OCI-LY3 (cell line): ENCODE measurements around the gene SELENOH.

Experiments used
- H2AFZ ChIP-seq: fragments of 200-600, 300-600 bp; shearing (Covaris generic); 2 replicates; pipeline ENCODE4 v1.6.0; 2014; ENCODE audit warnings: antibody characterized with exemption, low read depth, low read length
- H3K27ac ChIP-seq: fragments of 200-600, 300-600 bp; sonication (generic); 2 replicates; pipeline ENCODE4 v1.5.1; 2014; ENCODE audit warnings: mild to moderate bottlenecking, low read length, moderate library complexity, mixed read lengths
- H3K27me3 ChIP-seq: fragments of 200-600, 300-600 bp; sonication (generic); 2 replicates; pipeline ENCODE4 v1.6.1; 2014; ENCODE audit warnings: low read depth, low read length, mixed read lengths
- H3K36me3 ChIP-seq: fragments of 200-600, 300-600 bp; sonication (generic); replicated peaks from 2 replicates; pipeline ENCODE3; 2014; ENCODE audit warnings: low read depth, low read length, mixed read lengths
- H3K4me1 ChIP-seq: fragments of 300-600, 200-600 bp; sonication (generic); 2 replicates; pipeline ENCODE4 v1.6.1; 2014; ENCODE audit warnings: low read length, mixed read lengths
- H3K4me2 ChIP-seq: fragments of 200-600, 300-600 bp; sonication (generic); 2 replicates; pipeline ENCODE4 v1.6.1; 2014; ENCODE audit warnings: low read length, mixed read lengths
- H3K4me3 ChIP-seq: fragments of 300-600, 200-600 bp; sonication (generic); 2 replicates; pipeline ENCODE4 v1.5.1; 2014; ENCODE audit warnings: antibody characterized with exemption, mild to moderate bottlenecking, low read length, moderate library complexity
- H3K79me2 ChIP-seq: fragments of 300-600, 200-600 bp; shearing (Covaris generic); 2 replicates; pipeline ENCODE4 v1.6.1; 2014; ENCODE audit warnings: mild to moderate bottlenecking, low read length, mixed read lengths
- H3K9ac ChIP-seq: fragments of 300-600, 200-600 bp; shearing (Covaris generic); 2 replicates; pipeline ENCODE4 v1.6.0; 2014; ENCODE audit warnings: mild to moderate bottlenecking, low read length, moderate library complexity
- H3K9me3 ChIP-seq: fragments of 200-600, 300-600 bp; shearing (Covaris generic); 2 replicates; pipeline ENCODE4 v1.6.1; 2014; ENCODE audit warnings: low read length, mixed read lengths; ENCODE audit not compliant: insufficient read depth
- H4K20me1 ChIP-seq: fragments of 200-600, 300-600 bp; sonication (generic); 2 replicates; pipeline ENCODE4 v1.6.1; 2016; ENCODE audit warnings: low read length, mixed read lengths; ENCODE audit not compliant: insufficient read depth
- EZH2phosphoT487 ChIP-seq: fragments of 200-600 bp; shearing (Covaris generic); IDR thresholded peaks from 2 replicates; pipeline ENCODE4 v1.6.1; 2018; ENCODE audit warnings: antibody characterized with exemption, mixed run types, low read depth
- TF ChIP-seq, protein P1 (sequence below): fragments of 200-600, 300-600 bp; sonication (generic); IDR thresholded peaks from 2 replicates; pipeline ENCODE4 v1.5.1; 2014; ENCODE audit warnings: antibody characterized with exemption, low read length, low read depth

SELENOH gene

DNA sequence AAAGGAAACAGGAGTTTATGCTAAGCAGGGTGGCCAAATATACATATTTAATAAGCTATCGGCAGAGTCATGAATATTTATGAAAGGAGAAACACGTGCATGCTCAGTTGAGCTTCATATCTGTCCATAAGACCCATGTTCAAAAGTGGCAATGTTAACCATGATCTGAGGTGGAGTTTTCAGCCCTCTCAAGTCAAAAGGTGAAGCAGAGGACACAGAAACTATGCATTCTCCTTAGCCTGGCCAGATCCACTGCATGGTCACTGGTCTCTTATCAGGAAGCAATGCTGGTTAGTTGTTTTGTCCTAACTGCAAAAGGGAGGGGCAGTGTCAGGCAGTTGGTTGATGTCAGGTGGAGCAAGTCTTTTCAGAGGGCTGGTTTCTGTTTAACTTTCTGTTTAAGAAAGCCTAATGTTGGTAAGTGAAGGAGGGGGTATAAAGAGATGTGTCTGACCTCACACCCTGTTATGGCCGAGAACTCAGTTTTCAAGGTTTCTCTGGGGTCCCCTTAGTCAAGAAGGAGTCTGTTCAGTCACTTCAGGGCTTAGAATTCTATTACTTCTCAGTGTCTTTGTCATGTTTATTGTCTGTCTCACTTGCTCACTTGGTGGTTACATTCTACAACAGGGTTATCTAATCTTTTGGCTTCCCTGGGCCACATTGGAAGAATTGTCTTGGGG lies 5.5 kb upstream of the SELENOH start:
- H3K27me3 ChIP-seq = no peaks in the 10 kb centered on the region
- no peak overlapping the region for H3K4me3 ChIP-seq
- H3K79me2 ChIP-seq = peaks cover 61% of the 10 kb centered on the region
- TF ChIP-seq EZH2phosphoT487 = no peak
- TF ChIP-seq, protein P1, sequence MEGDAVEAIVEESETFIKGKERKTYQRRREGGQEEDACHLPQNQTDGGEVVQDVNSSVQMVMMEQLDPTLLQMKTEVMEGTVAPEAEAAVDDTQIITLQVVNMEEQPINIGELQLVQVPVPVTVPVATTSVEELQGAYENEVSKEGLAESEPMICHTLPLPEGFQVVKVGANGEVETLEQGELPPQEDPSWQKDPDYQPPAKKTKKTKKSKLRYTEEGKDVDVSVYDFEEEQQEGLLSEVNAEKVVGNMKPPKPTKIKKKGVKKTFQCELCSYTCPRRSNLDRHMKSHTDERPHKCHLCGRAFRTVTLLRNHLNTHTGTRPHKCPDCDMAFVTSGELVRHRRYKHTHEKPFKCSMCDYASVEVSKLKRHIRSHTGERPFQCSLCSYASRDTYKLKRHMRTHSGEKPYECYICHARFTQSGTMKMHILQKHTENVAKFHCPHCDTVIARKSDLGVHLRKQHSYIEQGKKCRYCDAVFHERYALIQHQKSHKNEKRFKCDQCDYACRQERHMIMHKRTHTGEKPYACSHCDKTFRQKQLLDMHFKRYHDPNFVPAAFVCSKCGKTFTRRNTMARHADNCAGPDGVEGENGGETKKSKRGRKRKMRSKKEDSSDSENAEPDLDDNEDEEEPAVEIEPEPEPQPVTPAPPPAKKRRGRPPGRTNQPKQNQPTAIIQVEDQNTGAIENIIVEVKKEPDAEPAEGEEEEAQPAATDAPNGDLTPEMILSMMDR = no peak
- peaks cover 24% of the 10 kb centered on the region for H3K36me3 ChIP-seq
- no peak overlapping the region for H2AFZ ChIP-seq
- peaks cover 10% of the 10 kb centered on the region for H3K4me1 ChIP-seq
- peak overlapping the region; percentile 22; the same call in 1 of the 2 replicates for H3K27ac ChIP-seq
- no peak overlapping the region for H3K9ac ChIP-seq
- H3K9me3 ChIP-seq = no peaks in the 10 kb centered on the region
- no peak overlapping the region for H3K4me2 ChIP-seq
- no peaks in the 10 kb centered on the region for H4K20me1 ChIP-seq

DNA sequence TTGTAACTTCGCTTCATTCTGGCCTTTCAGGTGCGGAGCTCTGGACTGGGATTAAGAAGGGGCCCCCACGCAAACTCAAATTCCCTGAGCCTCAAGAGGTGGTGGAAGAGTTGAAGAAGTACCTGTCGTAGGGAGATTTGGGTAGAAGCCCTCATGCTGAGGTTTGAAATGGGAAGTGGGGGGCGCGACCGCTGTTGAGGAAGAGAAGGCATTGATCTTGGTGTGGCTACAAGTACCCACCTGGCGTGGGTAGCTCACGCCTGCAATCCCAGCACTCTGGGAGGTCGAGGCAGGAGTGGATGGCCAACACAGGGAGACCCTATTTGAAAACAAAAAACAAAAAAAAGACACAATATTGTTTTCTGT lies 779 bp downstream of the SELENOH start:
- no peak for TF ChIP-seq EZH2phosphoT487
- TF ChIP-seq, protein P1 = no peak
- Histone ChIP-seq H3K36me3 (peaks cover 51% of the 10 kb centered on the region), H3K9me3 (no peaks in the 10 kb centered on the region), H3K4me2 (peak overlapping the region; percentile 84), H3K9ac (peak overlapping the region; percentile 97), H3K4me3 (peak overlapping the region; percentile 88), H3K79me2 (peaks cover 27% of the 10 kb centered on the region), H4K20me1 (0 out of 2 replicates have a peak, but pooled peaks cover 4% of the 10 kb centered on the region), H3K4me1 (peaks cover 12% of the 10 kb centered on the region), H3K27ac (peak overlapping the region; percentile 83), H2AFZ (peak overlapping the region; percentile 12; the same call in 1 of the 2 replicates), H3K27me3 (no peaks in the 10 kb centered on the region)

DNA sequence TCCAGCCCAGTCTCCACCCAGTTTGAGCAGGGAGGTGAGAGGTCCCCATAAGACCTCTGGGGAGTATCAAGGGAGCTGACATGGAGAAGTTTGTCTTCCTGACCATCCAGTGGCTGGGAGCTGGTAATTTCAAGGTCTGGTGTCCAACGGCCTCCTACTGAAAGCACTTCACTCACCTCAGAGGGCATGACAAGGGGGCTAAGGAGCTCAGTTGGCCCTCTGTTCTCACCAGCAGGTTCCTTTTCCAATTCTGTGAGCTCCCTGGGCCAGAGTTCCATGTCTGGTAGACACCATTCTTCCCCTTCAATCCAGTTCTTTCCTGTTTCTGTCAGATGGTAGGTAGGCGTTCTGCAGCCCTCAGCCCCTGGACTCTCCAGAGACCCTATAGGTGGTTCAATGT lies 3.1 kb downstream of the SELENOH start:
- H3K27me3 ChIP-seq = no peaks in the 10 kb centered on the region
- H3K4me2 ChIP-seq = no peak overlapping the region
- H3K79me2 ChIP-seq = peaks cover 23% of the 10 kb centered on the region
- H2AFZ ChIP-seq = no peak overlapping the region
- peaks cover 12% of the 10 kb centered on the region for H3K4me1 ChIP-seq
- H3K36me3 ChIP-seq = peaks cover 42% of the 10 kb centered on the region
- no peaks in the 10 kb centered on the region for H3K9me3 ChIP-seq
- H3K4me3 ChIP-seq = no peak overlapping the region
- TF ChIP-seq, protein P1 = no peak
- no peak for TF ChIP-seq EZH2phosphoT487
- no peak overlapping the region for H3K27ac ChIP-seq
- no peak overlapping the region for H3K9ac ChIP-seq
- H4K20me1 ChIP-seq = 0 out of 2 replicates have a peak, but pooled peaks cover 4% of the 10 kb centered on the region

DNA sequence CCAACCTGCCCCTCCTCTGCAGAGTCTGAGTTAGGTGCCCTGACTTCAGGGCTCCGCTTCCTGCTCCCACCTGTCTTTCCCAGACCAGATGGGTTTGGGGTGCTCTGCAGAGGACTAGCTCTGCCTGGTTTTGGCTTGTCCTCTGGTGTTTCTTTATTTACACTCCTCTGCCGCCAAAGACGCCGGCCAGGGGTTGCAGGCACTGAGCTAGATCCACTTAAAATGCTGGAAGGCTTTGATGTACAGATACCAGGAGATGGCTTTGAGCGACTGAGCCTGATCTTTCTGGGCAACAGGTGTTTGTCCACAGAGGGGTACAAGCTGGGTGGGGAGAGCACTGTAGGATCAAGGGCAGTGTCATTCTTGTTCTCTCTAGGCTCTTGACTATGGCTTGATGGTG lies 3.9 kb downstream of the SELENOH start:
- Histone ChIP-seq H3K4me1 (peaks cover 12% of the 10 kb centered on the region), H3K27me3 (no peaks in the 10 kb centered on the region), H2AFZ (no peak overlapping the region), H3K36me3 (peaks cover 42% of the 10 kb centered on the region), H3K9ac (no peak overlapping the region), H3K4me3 (no peak overlapping the region), H3K79me2 (peaks cover 23% of the 10 kb centered on the region), H4K20me1 (0 out of 2 replicates have a peak, but pooled peaks cover 4% of the 10 kb centered on the region), H3K4me2 (no peak overlapping the region), H3K27ac (no peak overlapping the region), H3K9me3 (no peaks in the 10 kb centered on the region)
- no peak for TF ChIP-seq EZH2phosphoT487
- TF ChIP-seq, protein P1 = no peak
